ENCODE measurements around the gene NR4A3.

The NR4A3 gene

DNA sequence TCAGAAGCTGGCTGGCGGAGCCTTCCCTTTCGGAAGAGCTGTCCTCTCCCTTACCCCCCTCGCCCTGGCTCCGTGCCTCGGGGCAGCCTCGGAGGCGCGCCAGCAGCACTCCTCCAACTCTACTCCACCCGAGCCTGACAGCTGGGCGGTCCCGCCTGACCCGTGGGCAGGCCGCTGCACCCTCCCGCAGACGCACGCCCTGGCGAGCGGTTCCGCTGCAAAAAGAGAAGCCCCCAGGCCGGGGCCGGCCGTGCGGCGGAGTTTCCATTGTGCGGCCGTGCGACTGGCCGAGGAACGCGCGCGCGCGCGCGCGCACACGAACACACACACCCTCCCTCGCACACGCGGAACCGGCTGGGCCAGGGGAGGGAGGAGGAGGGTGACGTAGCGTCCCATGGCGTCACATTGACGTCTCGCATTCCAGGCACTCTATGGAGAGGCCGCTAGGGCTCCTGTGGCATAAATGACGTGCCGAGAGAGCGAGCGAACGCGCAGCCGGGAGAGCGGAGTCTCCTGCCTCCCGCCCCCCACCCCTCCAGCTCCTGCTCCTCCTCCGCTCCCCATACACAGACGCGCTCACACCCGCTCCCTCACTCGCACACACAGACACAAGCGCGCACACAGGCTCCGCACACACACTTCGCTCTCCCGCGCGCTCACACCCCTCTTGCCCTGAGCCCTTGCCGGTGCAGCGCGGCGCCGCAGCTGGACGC, at the start of gene NR4A3:
Gene NR4A3 (plus strand): TSS at position 490 of the 713 bp plus-strand sequence. CDS start 6,158 bp downstream, outside the sequence.
- H3K27ac ChIP-seq (ENCODE audit: low read length) = no peak within 1 kb of the TSS
- H3K36me3 ChIP-seq (ENCODE audit: insufficient read depth, low read length) = no peaks in the 10 kb centered on the region; the same call in 1 of the 2 replicates
- peak within 1 kb of the TSS; percentile 61 for H2AFZ ChIP-seq (ENCODE audit: low read depth, low read length)
- ATAC-seq (ENCODE audit: insufficient read depth, low read depth) (peak; percentile 34), DNase-seq (peak; percentile 67)
- H3K4me3 ChIP-seq (ENCODE audit: low read depth in 1 of 2, low read length in 2 of 2) = peak within 1 kb of the TSS; percentile 33 to 64; a peak in 3 of 4 replicates
- peaks cover 36% of the 10 kb centered on the region for H4K20me1 ChIP-seq (ENCODE audit: insufficient read depth, low read length)
- H3K9me3 ChIP-seq (ENCODE audit: insufficient read depth, low read length, severe bottlenecking) = no peaks in the 10 kb centered on the region
- H3K79me2 ChIP-seq (ENCODE audit: insufficient read depth, low read length) = no peaks in the 10 kb centered on the region
- H3K4me2 ChIP-seq (ENCODE audit: insufficient read depth, low read length) = peak within 1 kb of the TSS; percentile 96
- peaks cover 50% of the 10 kb centered on the region for H3K4me1 ChIP-seq (ENCODE audit: insufficient read depth, low read length)
- peaks cover 57% of the 10 kb centered on the region for H3K27me3 ChIP-seq (ENCODE audit: insufficient read depth, low read length, poor library complexity)
- TF ChIP-seq, protein P1, sequence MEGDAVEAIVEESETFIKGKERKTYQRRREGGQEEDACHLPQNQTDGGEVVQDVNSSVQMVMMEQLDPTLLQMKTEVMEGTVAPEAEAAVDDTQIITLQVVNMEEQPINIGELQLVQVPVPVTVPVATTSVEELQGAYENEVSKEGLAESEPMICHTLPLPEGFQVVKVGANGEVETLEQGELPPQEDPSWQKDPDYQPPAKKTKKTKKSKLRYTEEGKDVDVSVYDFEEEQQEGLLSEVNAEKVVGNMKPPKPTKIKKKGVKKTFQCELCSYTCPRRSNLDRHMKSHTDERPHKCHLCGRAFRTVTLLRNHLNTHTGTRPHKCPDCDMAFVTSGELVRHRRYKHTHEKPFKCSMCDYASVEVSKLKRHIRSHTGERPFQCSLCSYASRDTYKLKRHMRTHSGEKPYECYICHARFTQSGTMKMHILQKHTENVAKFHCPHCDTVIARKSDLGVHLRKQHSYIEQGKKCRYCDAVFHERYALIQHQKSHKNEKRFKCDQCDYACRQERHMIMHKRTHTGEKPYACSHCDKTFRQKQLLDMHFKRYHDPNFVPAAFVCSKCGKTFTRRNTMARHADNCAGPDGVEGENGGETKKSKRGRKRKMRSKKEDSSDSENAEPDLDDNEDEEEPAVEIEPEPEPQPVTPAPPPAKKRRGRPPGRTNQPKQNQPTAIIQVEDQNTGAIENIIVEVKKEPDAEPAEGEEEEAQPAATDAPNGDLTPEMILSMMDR (IDR thresholded peaks at IDR 0.05; ENCODE audit: borderline replicate concordance, extremely low read depth, low read length, poor library complexity, severe bottlenecking) = peak; percentile 20
- TF ChIP-seq EZH2 (IDR thresholded peaks at IDR 0.05; ENCODE audit: borderline replicate concordance, low read depth, low read length, severe bottlenecking) = no peak
- peak within 1 kb of the TSS; percentile 47; the same call in 1 of the 2 replicates for H3K9ac ChIP-seq (ENCODE audit: low read depth, low read length)

DNA sequence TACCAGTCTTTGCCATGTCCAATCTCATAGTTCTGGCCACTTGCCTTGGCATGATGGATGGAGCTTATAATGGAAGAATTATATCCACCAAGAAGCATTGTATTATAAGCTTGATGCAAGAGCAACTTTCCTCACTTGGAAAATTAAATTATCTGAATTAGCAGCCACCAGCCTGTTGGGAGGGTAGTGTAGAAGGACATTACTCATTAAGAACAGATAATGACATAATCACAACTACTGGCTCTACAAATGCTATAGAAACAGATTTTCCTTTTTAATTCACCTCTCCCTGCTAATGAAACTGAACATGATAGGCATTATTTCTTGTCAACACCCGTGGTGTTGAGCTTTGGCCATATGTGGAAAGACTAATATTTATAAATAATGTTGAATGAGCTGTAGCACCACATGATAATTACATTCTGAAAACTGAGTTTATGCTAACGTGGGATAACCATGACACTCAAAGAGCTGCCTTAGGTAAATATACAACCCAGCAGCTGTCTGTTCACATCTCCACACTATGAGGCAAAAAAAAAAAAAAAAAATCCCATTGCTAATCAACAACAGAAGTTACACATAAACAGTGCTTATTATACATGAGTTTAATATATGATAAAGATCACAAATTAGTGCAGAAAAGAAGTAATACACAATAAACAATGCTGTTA, 48.1 kb upstream of the NR4A3 start:
- no peak overlapping the region for H3K27ac ChIP-seq (ENCODE audit: low read length)
- DNase-seq (no peak), ATAC-seq (ENCODE audit: insufficient read depth, low read depth) (no peak)
- no peaks in the 10 kb centered on the region for H3K36me3 ChIP-seq (ENCODE audit: insufficient read depth, low read length)
- peaks cover 3% of the 10 kb centered on the region for H3K27me3 ChIP-seq (ENCODE audit: insufficient read depth, low read length, poor library complexity)
- no peak overlapping the region for H3K4me2 ChIP-seq (ENCODE audit: insufficient read depth, low read length)
- H3K9me3 ChIP-seq (ENCODE audit: insufficient read depth, low read length, severe bottlenecking) = no peaks in the 10 kb centered on the region
- H3K4me3 ChIP-seq (ENCODE audit: low read depth in 1 of 2, low read length in 2 of 2) = no peak overlapping the region
- no peaks in the 10 kb centered on the region for H3K79me2 ChIP-seq (ENCODE audit: insufficient read depth, low read length)
- H3K4me1 ChIP-seq (ENCODE audit: insufficient read depth, low read length) = no peaks in the 10 kb centered on the region
- no peak overlapping the region for H3K9ac ChIP-seq (ENCODE audit: low read depth, low read length)
- TF ChIP-seq, protein P1 (IDR thresholded peaks at IDR 0.05; ENCODE audit: borderline replicate concordance, extremely low read depth, low read length, poor library complexity, severe bottlenecking) = no peak
- no peak for TF ChIP-seq EZH2 (IDR thresholded peaks at IDR 0.05; ENCODE audit: borderline replicate concordance, low read depth, low read length, severe bottlenecking)
- no peaks in the 10 kb centered on the region for H4K20me1 ChIP-seq (ENCODE audit: insufficient read depth, low read length)
- H2AFZ ChIP-seq (ENCODE audit: low read depth, low read length) = no peak overlapping the region

DNA sequence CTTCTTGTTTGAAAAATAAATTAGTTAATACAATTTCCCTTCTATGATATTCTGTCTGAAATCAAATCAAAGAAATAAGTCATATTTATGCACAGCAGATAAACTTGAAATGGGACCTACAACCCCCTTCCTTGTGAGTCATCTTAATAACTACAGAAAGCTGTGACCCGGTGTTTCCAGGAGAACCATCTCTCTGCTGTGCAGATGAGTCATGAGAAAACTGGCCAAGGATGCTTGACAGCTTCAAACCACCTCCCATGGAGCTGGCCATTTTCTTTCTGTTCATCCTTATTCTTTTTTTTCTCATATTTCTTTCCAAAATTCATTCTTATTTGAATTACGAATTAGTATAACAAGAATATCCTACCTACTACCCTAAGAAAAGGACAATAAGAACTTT, 43.4 kb upstream of the NR4A3 start:
- H2AFZ ChIP-seq (ENCODE audit: low read depth, low read length) = no peak overlapping the region
- DNase-seq = no peak
- no peaks in the 10 kb centered on the region for H4K20me1 ChIP-seq (ENCODE audit: insufficient read depth, low read length)
- no peak overlapping the region for H3K9ac ChIP-seq (ENCODE audit: low read depth, low read length)
- H3K4me2 ChIP-seq (ENCODE audit: insufficient read depth, low read length) = no peak overlapping the region
- TF ChIP-seq, protein P1 (IDR thresholded peaks at IDR 0.05; ENCODE audit: borderline replicate concordance, extremely low read depth, low read length, poor library complexity, severe bottlenecking) = no peak
- no peak for TF ChIP-seq EZH2 (IDR thresholded peaks at IDR 0.05; ENCODE audit: borderline replicate concordance, low read depth, low read length, severe bottlenecking)
- H3K27ac ChIP-seq (ENCODE audit: low read length) = no peak overlapping the region
- no peak overlapping the region for H3K4me3 ChIP-seq (ENCODE audit: low read depth in 1 of 2, low read length in 2 of 2)
- H3K4me1 ChIP-seq (ENCODE audit: insufficient read depth, low read length) = no peaks in the 10 kb centered on the region
- no peaks in the 10 kb centered on the region for H3K36me3 ChIP-seq (ENCODE audit: insufficient read depth, low read length)
- H3K79me2 ChIP-seq (ENCODE audit: insufficient read depth, low read length) = no peaks in the 10 kb centered on the region
- H3K9me3 ChIP-seq (ENCODE audit: insufficient read depth, low read length, severe bottlenecking) = no peaks in the 10 kb centered on the region
- no peak for ATAC-seq (ENCODE audit: insufficient read depth, low read depth)
- H3K27me3 ChIP-seq (ENCODE audit: insufficient read depth, low read length, poor library complexity) = no peaks in the 10 kb centered on the region

Measured in DND-41 (cell line).